HPDE6-E6E7 (cell line): ENCODE measurements around the gene UNC5A.

ENCODE experiments used
- DNase-seq: peaks from one replicate; pipeline ENCODE4 v3.0.0; 2011; ENCODE audit warnings: missing footprints; ENCODE audit errors: extremely low spot score

The UNC5A gene

DNA sequence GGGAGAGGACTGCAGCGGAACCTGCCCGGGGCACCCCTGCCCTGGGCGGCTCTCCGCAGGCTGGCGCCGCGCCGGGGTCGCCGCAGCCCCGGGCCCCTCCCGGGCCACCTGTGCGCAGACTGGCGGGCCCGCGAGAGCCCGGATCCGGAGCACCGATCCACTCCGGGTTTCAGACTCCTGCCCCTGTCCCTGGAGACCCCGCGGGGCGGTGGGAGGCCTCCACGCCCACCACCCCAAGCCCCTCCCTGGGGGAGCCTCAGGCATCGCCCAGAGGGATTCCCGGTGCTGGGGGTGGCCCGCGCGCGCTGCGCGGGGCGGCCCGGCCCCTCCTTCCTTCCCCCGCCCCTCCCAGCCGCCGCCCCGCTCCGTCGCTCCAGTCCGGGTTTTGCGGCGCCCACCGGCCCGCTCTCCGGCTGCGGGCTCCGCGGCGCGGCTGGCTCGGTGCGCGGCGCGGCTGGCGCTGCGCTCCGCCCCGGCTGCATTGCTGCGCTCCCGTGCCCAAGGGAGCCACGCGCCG, at the start of gene UNC5A:
Gene UNC5A (plus strand): TSS at position 479 of the 517 bp plus-strand sequence. CDS start 192 bp downstream, outside the sequence.
- DNase-seq: no peak

DNA sequence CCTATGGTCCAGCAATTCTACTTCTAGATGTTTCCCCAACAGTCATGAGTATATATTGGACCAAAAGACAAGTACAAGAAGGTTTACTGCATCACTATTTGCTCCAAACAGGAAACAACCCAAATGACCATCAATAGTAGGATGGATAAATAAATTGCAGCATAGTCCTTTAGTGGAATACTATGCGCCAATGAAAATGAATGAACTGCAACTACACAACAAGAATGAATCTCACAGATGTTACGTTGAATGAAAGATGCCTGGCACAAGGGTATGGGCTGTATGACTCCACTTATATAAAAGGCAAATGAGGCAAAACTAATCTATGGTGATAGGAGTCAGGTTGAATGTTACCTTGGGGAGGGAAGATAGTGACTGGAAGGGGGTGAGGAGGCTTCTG, 48.6 kb upstream of the UNC5A start:
- DNase-seq: no peak

- DNase-seq: no peak
Measured at GRCh38 chr5:176762489-176762888, 47.9 kb upstream of the UNC5A start.

DNA sequence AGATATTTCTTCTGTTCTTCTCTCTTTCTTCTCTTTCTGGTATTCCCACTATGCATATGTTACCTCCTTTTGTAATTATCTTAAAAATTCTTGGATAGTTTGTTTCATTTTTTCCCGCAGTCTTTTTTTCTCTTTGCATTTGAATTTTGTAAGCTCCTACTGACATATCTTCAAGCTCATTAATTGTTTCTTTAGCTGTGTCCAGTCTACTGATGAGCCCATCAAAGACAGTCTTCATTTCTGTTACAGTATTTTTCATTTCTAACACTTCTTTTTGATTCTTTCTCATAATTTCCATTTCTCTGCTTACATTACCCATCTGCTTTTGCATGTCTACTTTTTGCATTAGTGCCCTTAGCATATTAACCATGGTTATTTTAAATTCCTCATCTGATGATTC, 44.7 kb upstream of the UNC5A start:
- no peak for DNase-seq

- DNase-seq: no peak
Measured at GRCh38 chr5:176768174-176768970, 42.0 kb upstream of the UNC5A start.

DNA sequence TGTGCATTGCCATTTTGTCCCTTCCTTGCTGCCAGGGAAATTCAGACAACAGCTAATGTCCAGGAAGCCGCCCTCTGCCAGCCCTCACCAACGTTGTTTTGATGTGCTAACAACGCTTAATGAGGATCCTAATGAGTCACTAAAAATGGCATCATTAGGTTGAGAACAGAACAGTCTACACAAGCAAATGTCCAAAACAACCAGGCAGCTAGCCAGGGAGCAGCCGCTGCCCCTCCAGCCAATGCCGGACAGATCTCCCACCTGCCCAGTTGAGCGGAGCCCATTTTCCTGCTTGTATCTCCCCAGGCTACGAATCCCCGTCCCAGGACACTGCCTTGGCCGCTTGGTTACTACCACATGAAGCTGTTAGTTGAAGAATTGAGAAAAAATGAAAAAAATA, 40.4 kb upstream of the UNC5A start:
- DNase-seq: no peak

DNA sequence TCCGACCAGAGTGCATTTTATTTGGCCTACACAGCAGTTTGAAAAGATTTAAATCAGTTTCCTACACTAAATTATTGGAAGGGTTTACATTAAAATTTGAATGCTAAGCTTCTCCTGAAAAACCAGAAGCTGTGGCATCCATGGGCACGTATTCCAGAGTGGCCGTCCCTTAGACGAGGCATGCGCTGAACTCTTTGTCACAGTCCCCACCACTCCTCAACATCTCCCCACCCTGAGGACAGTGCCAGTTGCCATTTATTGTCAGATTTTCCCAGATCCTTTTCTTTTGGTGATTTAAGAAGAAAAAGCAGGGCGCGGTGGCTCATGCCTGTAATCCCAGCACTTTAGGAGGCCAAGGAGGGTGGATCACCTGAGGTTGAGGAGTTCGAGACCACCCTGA, 39.9 kb upstream of the UNC5A start:
- DNase-seq: no peak

GRCh38 chr5:176771102-176771845, 39.1 kb upstream of the UNC5A start:
- DNase-seq: no peak

GRCh38 chr5:176772271-176773210, 37.8 kb upstream of the UNC5A start:
- no peak for DNase-seq

GRCh38 chr5:176773408-176774035, 36.8 kb upstream of the UNC5A start:
- no peak for DNase-seq

DNA sequence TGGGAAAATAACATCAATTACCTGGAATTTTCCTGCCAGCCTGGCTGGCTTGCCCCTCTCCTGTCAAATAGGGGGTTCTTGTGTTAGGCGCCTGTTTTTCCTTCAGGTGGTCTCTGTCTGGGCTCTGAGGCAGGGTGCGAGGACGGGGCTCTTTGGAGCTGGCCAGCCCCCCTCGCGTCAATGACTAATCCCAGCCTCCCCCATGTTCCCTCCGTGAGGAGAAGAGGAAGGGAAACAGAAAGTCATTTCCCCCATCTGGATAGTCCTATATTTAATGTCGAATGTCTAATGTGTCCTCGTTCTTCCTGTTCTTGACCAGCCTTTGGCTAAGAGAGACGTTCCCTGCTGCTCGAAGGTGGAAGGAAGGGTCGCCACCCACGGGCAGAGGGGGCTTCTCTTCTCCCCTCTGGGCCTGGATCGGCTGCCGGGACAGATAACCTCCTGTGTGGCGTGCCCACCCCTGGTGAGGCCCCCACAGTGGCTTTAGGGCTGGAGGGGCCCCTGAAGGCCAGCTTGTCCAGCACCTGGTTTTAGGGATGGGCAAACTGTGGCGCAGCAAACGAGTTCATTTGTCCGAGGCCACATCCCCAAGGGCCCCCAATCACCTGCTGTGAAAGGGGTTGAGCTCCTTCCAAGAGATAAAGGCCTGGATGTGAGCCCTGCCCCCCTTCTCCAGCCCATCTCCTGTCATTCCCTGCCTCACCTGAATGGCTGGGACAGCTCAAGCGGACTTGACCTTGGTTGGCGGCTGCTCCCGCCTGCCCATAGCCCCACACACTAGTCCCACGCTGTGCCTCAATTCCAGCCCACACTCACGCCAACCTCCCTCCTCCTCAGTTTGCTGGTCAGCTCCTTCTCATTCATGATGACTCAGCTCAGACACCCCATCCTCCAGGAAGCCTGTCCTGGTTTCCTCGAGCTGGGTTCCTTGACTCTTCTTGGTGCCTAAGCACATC, 35.9 kb upstream of the UNC5A start:
- DNase-seq: no peak

GRCh38 chr5:176775409-176775808, 35.0 kb upstream of the UNC5A start:
- DNase-seq: no peak

DNA sequence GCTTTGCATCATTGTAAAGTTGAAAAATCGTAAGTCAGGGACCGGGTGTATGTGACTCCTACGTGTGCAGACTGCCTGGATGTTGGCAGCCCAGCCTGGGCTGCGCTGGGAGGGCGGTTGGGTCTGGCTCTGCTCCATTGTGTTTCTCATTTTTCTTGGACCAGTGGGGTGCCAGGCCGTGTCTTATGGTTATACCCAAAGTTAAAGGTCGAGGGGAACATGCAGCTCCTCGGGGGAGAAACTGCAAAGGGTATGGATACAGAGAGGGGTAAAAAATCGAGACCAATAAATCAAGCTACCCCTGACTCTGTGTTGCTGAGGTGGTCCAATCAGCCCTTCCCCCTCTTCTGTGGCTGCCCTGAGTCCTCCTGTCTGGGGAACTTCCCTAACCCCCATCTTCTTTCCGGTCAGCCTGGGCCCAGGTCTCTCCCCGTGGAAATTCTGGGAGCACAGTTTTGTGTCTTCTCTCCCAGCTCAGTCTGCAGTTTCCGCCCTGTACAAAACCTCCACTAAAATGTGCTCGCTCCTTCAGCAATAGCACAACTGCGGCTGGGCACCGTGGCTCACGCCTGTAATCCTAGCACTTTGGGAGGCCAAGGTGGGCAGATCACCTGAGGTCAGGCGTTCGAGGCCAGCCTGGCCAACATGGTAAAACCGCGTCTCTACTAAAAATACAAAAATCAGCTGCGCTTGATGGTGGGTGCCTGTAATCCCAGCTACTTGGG, 34.1 kb upstream of the UNC5A start:
- DNase-seq: no peak

DNA sequence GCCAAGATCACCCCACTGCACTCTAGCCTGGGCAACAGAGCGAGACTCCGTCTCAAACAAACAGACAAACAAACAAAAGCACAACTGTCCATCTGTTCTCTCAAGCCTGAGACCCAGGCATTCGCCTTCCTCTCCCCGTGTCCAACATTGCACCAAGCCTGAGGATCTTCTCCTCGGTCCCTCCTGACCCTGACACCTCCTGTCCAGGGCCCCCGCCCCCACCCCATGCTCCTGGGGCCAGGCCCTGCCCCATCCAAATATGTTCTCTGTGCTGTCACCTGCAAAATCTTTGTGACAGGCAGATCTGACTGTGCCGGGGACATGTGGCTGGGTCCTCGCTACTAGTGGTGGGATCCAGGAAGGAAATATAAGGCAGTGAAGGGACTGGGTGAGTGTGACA, 33.4 kb upstream of the UNC5A start:
- DNase-seq: no peak

DNA sequence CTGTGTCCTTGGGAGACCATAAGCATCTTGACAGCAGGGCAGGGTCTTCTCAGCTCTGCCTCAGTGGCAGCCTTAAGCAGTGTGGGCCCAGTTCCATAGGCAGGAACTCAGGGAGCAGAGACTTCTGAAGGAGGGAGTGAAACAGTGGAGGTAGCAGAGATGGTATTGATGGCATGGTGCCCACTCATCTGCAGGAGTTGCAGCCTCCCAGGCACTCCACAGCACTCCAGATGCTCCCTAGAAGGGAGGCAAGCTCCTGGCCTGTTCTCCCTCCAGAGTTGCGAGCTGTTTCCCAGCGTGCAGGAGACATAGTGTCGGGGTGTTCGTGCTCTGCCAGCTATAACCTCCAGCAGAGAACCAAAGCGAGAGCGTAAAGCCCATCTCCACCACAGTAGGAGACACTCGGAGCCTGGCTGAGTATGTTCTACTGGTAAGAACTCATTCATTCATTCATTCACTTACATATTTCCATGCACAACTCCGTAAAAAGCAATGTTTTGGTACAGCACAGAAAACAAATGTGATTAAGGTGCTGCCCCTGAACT, 31.4 kb upstream of the UNC5A start:
- no peak for DNase-seq

GRCh38 chr5:176779537-176779936, 30.8 kb upstream of the UNC5A start:
- DNase-seq: no peak

DNA sequence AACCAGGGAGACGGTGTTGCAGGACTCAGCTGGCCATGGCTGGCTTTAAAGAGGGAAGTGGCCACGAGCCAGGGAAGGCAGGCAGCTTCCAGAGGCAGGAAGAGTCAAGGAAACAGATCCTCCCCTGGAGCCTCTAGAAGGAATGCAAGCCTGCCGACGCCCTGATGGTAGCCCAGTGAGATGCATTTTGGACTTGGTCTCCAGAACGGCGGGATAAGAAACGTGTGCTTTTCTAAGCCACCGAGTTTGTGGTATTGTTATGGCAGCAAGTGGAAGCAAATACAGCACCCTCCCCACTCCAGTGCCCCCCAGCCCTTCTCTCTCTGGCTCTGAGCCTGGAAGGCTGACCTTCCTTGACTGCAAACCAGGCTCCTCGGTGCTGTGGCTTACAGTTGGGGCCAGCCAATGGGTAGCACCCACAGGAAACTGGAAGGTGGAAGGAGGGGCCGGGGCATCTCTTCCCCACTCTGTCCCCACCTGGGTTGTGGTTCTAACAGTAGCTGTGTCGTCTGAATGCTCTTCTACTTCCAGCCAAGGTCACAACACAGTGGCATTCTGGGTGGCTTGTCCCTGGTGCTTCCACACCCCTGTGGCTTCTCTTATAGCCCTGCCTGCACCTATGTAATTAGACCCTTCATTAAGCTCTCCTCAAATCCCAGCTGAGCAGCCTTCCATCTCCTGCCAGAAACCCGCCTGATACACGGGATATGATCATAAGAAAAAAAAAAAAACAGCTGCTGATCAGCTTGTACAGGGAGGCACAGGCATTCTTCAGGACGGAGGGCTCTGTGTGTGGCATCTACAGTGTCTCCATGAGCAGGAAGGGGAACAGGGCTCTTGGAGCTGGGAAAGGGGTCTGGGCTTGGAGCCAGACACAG, 29.9 kb upstream of the UNC5A start:
- no peak for DNase-seq

DNA sequence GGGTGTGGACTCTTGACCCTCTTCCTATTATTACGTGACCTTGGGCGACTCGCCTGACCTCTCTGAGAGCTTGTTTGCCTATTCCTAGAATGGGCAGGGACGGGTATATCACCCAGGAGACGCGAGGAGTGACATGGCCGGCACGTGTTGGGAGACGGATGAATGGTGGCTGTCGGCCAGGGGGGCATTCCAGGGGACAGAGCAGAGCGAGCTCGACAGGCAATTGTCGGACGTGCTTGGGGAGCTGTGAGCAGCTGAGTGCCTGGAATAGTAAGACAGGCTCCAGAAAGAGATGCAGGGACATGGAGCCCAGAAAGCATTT, 29.3 kb upstream of the UNC5A start:
- DNase-seq: no peak
